ENCODE data around the gene IL37.

DNA sequence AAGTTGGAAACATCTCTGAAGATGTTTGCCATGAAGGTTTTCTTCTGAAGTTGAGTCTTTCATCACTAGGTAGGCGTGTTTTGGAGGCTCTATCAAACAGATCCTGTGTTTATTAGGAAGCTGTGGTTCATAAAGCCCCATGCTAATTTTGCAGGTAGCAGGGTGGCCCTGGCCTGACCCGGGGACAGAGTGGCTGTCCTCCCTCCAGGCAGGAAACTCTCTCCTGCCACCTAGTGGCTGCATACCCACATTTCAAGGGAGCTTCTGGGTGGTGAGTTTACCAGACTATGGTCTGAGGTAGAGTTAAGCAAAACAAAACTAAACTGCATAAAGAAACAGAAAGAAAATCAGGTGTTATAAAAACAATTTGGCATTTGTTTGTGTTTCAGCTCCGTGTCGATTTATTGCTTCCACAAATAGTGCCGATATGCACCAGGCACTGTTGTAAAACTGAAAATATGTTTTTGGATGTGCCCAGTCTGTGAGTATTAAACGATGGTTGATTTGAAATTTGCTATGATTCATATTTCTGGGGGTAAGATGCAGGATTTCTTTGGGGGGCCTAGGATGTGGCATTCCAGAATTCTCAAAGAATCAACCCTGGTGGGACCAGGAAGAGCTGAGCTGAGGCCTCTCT, 26.0 kb upstream of the IL37 start:
- TF ChIP-seq, protein P1, sequence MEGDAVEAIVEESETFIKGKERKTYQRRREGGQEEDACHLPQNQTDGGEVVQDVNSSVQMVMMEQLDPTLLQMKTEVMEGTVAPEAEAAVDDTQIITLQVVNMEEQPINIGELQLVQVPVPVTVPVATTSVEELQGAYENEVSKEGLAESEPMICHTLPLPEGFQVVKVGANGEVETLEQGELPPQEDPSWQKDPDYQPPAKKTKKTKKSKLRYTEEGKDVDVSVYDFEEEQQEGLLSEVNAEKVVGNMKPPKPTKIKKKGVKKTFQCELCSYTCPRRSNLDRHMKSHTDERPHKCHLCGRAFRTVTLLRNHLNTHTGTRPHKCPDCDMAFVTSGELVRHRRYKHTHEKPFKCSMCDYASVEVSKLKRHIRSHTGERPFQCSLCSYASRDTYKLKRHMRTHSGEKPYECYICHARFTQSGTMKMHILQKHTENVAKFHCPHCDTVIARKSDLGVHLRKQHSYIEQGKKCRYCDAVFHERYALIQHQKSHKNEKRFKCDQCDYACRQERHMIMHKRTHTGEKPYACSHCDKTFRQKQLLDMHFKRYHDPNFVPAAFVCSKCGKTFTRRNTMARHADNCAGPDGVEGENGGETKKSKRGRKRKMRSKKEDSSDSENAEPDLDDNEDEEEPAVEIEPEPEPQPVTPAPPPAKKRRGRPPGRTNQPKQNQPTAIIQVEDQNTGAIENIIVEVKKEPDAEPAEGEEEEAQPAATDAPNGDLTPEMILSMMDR (IDR thresholded peaks at IDR 0.05), result no peak
- no peak for TF ChIP-seq POLR2A (IDR thresholded peaks at IDR 0.05)
- TF ChIP-seq EP300 (IDR thresholded peaks at IDR 0.05), result no peak
